K562 (cell line): Measurements from ENCODE around the gene ZNF500. TPM values are rescaled to one million over a fixed set of nuclear protein-coding genes. Genes with fewer than 3 reads are reported as not detected.

ENCODE experiments used
- ARHGAP35 ChIP-seq: fragments of 450-650 bp; IDR thresholded peaks from 2 replicates; pipeline ENCODE4 v1.6.1; 2018; ENCODE audit not compliant: partially characterized antibody
- CCNT2 ChIP-seq: IDR thresholded peaks from 2 replicates; pipeline ENCODE4 v1.6.1; 2011; ENCODE audit warnings: borderline replicate concordance, low read depth, mild to moderate bottlenecking, moderate library complexity, mixed read lengths, low read length; ENCODE audit not compliant: insufficient read length; ENCODE audit errors: extremely low read depth
- DEAF1 ChIP-seq: fragments of 450-650 bp; formaldehyde crosslinking; IDR thresholded peaks from 2 replicates; pipeline ENCODE4 v1.4.0; 2020; ENCODE audit warnings: mild to moderate bottlenecking, moderate library complexity
- ELF2 ChIP-seq: fragments of 250-450 bp; sonication (Bioruptor Pico); IDR thresholded peaks from 2 replicates; pipeline ENCODE4 v1.5.0; 2021; ENCODE audit warnings: mild to moderate bottlenecking
- GABPA ChIP-seq: fragments of 200-800 bp; sonication (Bioruptor generic); conservative IDR thresholded peaks from 2 replicates; pipeline ENCODE4 v1.6.1; 2016; ENCODE audit warnings: low read depth, missing genetic modification characterization, missing compliant biosample characterization
- MAFF ChIP-seq: IDR thresholded peaks from 2 replicates; pipeline ENCODE4 v1.6.1; 2012; ENCODE audit warnings: low read length, improper control_type of control experiment
- MLLT1 ChIP-seq, 2 experiments: fragments of 450-650 bp; IDR thresholded peaks; 2 replicates each; pipeline ENCODE4 v1.6.1; 2016
- PREB ChIP-seq: sonication (generic); formaldehyde crosslinking; IDR thresholded peaks from 2 replicates; pipeline ENCODE4 v1.8.1; 2023; ENCODE audit warnings: mild to moderate bottlenecking, missing genetic modification reagents
- PTTG1 ChIP-seq: fragments of 450-650 bp; IDR thresholded peaks from 2 replicates; pipeline ENCODE4 v1.6.1; 2016; ENCODE audit warnings: low read depth, mild to moderate bottlenecking, missing genetic modification characterization, missing compliant biosample characterization
- RBBP5 ChIP-seq: fragments of 200-600 bp; sonication (generic); IDR thresholded peaks from 2 replicates; pipeline ENCODE4 v1.6.1; 2012; ENCODE audit warnings: borderline replicate concordance, mild to moderate bottlenecking, low read length, control low read depth, inconsistent platforms; ENCODE audit not compliant: insufficient read depth, poor library complexity, severe bottlenecking
- SETDB1 ChIP-seq: IDR thresholded peaks from one replicate; pipeline ENCODE4 v1.6.1; 2012; ENCODE audit warnings: low read length, control low read depth, inconsistent platforms
- SMAD3 ChIP-seq: fragments of 450-650 bp; formaldehyde crosslinking; conservative IDR thresholded peaks from 2 replicates; pipeline ENCODE4 v1.4.0; 2020; ENCODE audit warnings: mild to moderate bottlenecking
- SUPT5H ChIP-seq: fragments of 450-650 bp; IDR thresholded peaks from 2 replicates; pipeline ENCODE4 v1.6.1; 2016
- ZSCAN32 ChIP-seq: fragments of 450-650 bp; formaldehyde crosslinking; IDR thresholded peaks from 2 replicates; pipeline ENCODE4 v1.4.0; 2020; ENCODE audit warnings: mild to moderate bottlenecking, moderate library complexity
- polyA plus RNA-seq, 8 experiments: library from polyadenylated mRNA; depleted of rRNA in 4 of 8; stranded (reverse) in 5 of 8; unstranded in 3 of 8; fragments of >200 nt; fragmentation: Nextera tagmentation in 2 of 8; fragmentation: Illumina TruSeq in 1 of 8; extraction: Ambion mirVana in 2 of 8; extraction: Trizol in 1 of 8; gene quantifications; 2 replicates each; pipeline versions ENCODE4 v1.2.1 to v1.2.3, GENCODE V29; 2011 to 2014; ENCODE audit warnings: inconsistent platforms in 1 of 8, missing spikeins in 1 of 8
- total RNA-seq, 7 experiments: library from RNA; depleted of rRNA in 6 of 7; stranded (reverse); fragments of >200 nt in 6 of 7; fragmentation: Illumina TruSeq in 2 of 7; extraction: Trizol in 2 of 7; gene quantifications; 2 replicates each; pipeline versions ENCODE4 v1.2.1 to v1.2.3, GENCODE V29; 2011 to 2021; ENCODE audit warnings: low replicate concordance in 1 of 7
- TF ChIP-seq, protein P1 (sequence below): fragments of 250-450 bp; sonication (Bioruptor Pico); IDR thresholded peaks from 2 replicates; pipeline ENCODE4 v1.5.0; 2022; ENCODE audit warnings: mild to moderate bottlenecking
- TF ChIP-seq, protein P2 (sequence below): fragments of 450-650 bp; formaldehyde crosslinking; IDR thresholded peaks from 2 replicates; pipeline ENCODE4 v1.4.0; 2022; ENCODE audit warnings: missing genetic modification characterization
- TF ChIP-seq, protein P3 (sequence below): fragments of 200-800 bp; sonication (Bioruptor generic); IDR thresholded peaks from 2 replicates; pipeline ENCODE4 v1.6.1; 2017; ENCODE audit warnings: missing genetic modification characterization, missing compliant biosample characterization

ZNF500 gene
- total and polyA plus RNA-seq, 9 of the 15 experiments (the other 6 are each of a cell fraction or from before 2014, with no cell fraction given) = 0.80 to 20.8 (median 5.3) TPM

- TF ChIP-seq, protein P1, sequence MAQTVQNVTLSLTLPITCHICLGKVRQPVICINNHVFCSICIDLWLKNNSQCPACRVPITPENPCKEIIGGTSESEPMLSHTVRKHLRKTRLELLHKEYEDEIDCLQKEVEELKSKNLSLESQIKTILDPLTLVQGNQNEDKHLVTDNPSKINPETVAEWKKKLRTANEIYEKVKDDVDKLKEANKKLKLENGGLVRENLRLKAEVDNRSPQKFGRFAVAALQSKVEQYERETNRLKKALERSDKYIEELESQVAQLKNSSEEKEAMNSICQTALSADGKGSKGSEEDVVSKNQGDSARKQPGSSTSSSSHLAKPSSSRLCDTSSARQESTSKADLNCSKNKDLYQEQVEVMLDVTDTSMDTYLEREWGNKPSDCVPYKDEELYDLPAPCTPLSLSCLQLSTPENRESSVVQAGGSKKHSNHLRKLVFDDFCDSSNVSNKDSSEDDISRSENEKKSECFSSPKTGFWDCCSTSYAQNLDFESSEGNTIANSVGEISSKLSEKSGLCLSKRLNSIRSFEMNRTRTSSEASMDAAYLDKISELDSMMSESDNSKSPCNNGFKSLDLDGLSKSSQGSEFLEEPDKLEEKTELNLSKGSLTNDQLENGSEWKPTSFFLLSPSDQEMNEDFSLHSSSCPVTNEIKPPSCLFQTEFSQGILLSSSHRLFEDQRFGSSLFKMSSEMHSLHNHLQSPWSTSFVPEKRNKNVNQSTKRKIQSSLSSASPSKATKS (CRISPR knock-in tag) = no peak
- TF ChIP-seq ARHGAP35 (peak; percentile 59), PTTG1 (tag) (no peak), PREB (CRISPR knock-in tag) (no peak), SETDB1 (no peak), CCNT2 (peak; percentile 52), MLLT1 (IDR thresholded peaks at IDR 0.05) (no peak), GABPA (tag) (peak; percentile 94), ELF2 (CRISPR knock-in tag) (peak; percentile 82), SUPT5H (peak; percentile 86), MAFF (no peak; the same call in 1 of the 2 replicates), ZSCAN32 (CRISPR knock-in tag) (no peak), SMAD3 (no peak), RBBP5 (peak; percentile 42), DEAF1 (CRISPR knock-in tag) (no peak)
- TF ChIP-seq, protein P2, sequence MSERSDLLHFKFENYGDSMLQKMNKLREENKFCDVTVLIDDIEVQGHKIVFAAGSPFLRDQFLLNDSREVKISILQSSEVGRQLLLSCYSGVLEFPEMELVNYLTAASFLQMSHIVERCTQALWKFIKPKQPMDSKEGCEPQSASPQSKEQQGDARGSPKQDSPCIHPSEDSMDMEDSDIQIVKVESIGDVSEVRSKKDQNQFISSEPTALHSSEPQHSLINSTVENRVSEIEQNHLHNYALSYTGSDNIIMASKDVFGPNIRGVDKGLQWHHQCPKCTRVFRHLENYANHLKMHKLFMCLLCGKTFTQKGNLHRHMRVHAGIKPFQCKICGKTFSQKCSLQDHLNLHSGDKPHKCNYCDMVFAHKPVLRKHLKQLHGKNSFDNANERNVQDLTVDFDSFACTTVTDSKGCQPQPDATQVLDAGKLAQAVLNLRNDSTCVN = no peak
- TF ChIP-seq, protein P3, sequence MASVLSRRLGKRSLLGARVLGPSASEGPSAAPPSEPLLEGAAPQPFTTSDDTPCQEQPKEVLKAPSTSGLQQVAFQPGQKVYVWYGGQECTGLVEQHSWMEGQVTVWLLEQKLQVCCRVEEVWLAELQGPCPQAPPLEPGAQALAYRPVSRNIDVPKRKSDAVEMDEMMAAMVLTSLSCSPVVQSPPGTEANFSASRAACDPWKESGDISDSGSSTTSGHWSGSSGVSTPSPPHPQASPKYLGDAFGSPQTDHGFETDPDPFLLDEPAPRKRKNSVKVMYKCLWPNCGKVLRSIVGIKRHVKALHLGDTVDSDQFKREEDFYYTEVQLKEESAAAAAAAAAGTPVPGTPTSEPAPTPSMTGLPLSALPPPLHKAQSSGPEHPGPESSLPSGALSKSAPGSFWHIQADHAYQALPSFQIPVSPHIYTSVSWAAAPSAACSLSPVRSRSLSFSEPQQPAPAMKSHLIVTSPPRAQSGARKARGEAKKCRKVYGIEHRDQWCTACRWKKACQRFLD (CRISPR knock-in tag) = no peak
Observed at GRCh38 chr16:4768549-4769305, 1.8 kb upstream of the ZNF500 start (continued).
